Lung (tissue), 12 donors: Measurements from ENCODE around the gene HSD17B7. TPM values are rescaled to one million over a fixed set of nuclear protein-coding genes. Genes with fewer than 3 reads are reported as not detected.
"Not testable (repeated sequence)": the region's sequence is repeated elsewhere in the genome, so short reads cannot be mapped to it uniquely, and the experiment has no call there.

ENCODE experiments used
- ATAC-seq: fragments of 200-7000 bp; cut with Tn5 transposase; one replicate; pipeline ENCODE4 v1.9.1; 2020; ENCODE audit warnings: moderate number of reproducible peaks; ENCODE audit not compliant: insufficient read depth, low FRiP score
- DNase-seq, 3 donors: peaks; one replicate each; pipeline ENCODE4 v3.0.0-alpha.2; 2013 to 2017
- H3K27ac ChIP-seq, 2 donors: one replicate each; pipeline ENCODE4 v1.5.1; 2013; ENCODE audit warnings: mild to moderate bottlenecking in 2 of 2, moderate library complexity in 2 of 2, control low read depth in 1 of 2, inconsistent platforms in 1 of 2, low read depth in 1 of 2, low read length in 1 of 2
- H3K27me3 ChIP-seq, 3 donors: one replicate each; pipeline ENCODE4 v1.5.1; 2013; ENCODE audit warnings: low read length in 2 of 3; ENCODE audit not compliant: control insufficient read depth in 3 of 3, insufficient read depth in 3 of 3
- H3K36me3 ChIP-seq, 4 donors: one replicate each; pipeline ENCODE4 v1.5.1; 2013; ENCODE audit warnings: low read length in 4 of 4, mild to moderate bottlenecking in 1 of 4, moderate library complexity in 1 of 4; ENCODE audit not compliant: control insufficient read depth in 4 of 4, insufficient read depth in 4 of 4
- H3K4me1 ChIP-seq, 5 donors: one replicate each; pipeline ENCODE4 v1.5.1; 2013; ENCODE audit warnings: low read length in 5 of 5, mild to moderate bottlenecking in 2 of 5, moderate library complexity in 1 of 5; ENCODE audit not compliant: control insufficient read depth in 5 of 5, insufficient read depth in 5 of 5
- H3K4me3 ChIP-seq: one replicate; pipeline ENCODE4 v1.5.1; 2013; ENCODE audit warnings: mild to moderate bottlenecking, control low read depth, moderate library complexity
- H3K9ac ChIP-seq, 2 donors: one replicate each; pipeline ENCODE4 v1.5.1; 2013; ENCODE audit warnings: low read length in 2 of 2, control low read depth in 1 of 2; ENCODE audit not compliant: insufficient read depth in 1 of 2
- H3K9me3 ChIP-seq, 4 donors: one replicate each; pipeline ENCODE4 v1.5.1; 2013; ENCODE audit warnings: low read length in 3 of 4, mild to moderate bottlenecking in 1 of 4, moderate library complexity in 1 of 4; ENCODE audit not compliant: control insufficient read depth in 4 of 4, insufficient read depth in 3 of 4
- CTCF ChIP-seq: IDR thresholded peaks from 2 replicates; pipeline ENCODE4 v1.5.1; 2012; ENCODE audit warnings: mild to moderate bottlenecking; ENCODE audit errors: control extremely low read depth, extremely low read depth
- WGBS, 2 donors: extraction: QIAGEN DNeasy Blood & Tissue Kit; methylation state at CpG; one replicate each; pipeline ENCODE4 v1.1.7; 2013; 5-methylcytosine and 5-hydroxymethylcytosine counted together
- polyA plus RNA-seq, 2 donors: library from polyadenylated mRNA; stranded (reverse); fragments of 200-250 nt; gene quantifications; one replicate each; pipeline ENCODE4 v1.2.1, GENCODE V29; 2013
- total RNA-seq, 2 donors: library from RNA; depleted of rRNA in 1 of 2; stranded (reverse); fragments of >200 nt in 1 of 2; gene quantifications; one replicate each; pipeline ENCODE4 v1.2.1, GENCODE V29; 2014 to 2021
- donor health status: control.
- donor health status: control.
- donor health status: Bipolar disorder and iron deficiency.
- donor health status: healthy.
- donor health status: DM: yes; HTN: yes; CAD: no.

HSD17B7 gene
- total and polyA plus RNA-seq, 4 donors, result 23.4 to 53.7 (median 37.1) TPM

DNA sequence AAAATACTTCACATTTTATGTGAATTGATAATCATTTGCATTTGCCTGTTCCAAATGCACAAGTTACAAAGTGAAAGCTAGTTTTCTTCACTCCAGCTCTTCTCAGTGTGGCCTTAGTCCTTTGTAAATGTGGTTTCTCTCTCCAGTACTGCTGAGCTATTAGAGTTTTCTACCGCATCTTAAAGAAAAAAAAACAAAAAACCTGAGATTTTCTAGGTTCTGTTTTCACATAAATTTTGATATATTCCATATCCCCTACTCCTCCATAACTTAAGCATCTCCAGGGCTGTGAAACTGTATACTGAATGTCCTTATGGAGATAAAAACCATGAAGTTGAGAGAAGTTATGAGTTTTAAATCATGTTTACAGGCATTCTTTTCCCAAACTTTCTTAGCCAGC, 3.8 kb downstream of the HSD17B7 start:
- H3K27me3 ChIP-seq, H3K36me3 ChIP-seq, H3K9ac ChIP-seq, H3K9me3 ChIP-seq, H3K27ac ChIP-seq, ATAC-seq, H3K4me3 ChIP-seq, DNase-seq, H3K4me1 ChIP-seq: not testable (repeated sequence)
- 93 to 98% methylated on average over 1 of the region's 1 CpG for WGBS, 2 donors

DNA sequence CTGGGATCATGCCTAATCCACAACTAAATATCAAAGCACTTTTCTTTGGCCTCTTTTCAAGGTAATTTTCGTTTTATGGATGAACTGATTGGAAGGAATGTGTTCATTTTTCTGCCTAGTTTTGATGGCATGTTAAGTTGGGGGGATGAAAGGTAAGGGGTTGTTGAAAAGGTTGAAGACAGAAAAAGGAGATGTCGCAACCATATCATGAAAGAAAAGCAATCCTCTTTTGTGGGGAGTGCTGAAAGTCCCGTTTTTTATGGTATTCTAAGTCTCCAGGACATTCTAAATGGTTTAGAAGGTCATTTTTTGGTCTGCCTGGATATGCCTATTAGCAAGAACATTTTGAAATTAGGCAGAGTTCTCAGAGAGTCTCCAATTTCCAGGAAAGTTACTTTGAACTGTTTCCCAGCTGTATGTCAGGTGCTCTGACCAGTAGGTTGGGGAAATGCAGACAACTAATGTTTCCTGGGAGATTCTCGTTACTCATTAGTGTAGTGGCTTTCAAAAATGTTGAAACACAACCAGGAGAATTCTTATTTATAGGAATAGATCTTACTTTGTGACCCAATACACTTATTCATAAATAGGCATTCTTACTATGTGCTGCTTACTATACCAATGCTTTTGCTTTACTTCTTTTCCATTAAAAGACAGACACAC, 6.2 kb downstream of the HSD17B7 start:
- not testable (repeated sequence) for H3K4me1 ChIP-seq, H3K36me3 ChIP-seq, H3K9me3 ChIP-seq, H3K9ac ChIP-seq, ATAC-seq, DNase-seq, H3K4me3 ChIP-seq, H3K27ac ChIP-seq, H3K27me3 ChIP-seq
- WGBS, 2 donors, result 57 to 82% methylated on average over 4 of the region's 4 CpGs

DNA sequence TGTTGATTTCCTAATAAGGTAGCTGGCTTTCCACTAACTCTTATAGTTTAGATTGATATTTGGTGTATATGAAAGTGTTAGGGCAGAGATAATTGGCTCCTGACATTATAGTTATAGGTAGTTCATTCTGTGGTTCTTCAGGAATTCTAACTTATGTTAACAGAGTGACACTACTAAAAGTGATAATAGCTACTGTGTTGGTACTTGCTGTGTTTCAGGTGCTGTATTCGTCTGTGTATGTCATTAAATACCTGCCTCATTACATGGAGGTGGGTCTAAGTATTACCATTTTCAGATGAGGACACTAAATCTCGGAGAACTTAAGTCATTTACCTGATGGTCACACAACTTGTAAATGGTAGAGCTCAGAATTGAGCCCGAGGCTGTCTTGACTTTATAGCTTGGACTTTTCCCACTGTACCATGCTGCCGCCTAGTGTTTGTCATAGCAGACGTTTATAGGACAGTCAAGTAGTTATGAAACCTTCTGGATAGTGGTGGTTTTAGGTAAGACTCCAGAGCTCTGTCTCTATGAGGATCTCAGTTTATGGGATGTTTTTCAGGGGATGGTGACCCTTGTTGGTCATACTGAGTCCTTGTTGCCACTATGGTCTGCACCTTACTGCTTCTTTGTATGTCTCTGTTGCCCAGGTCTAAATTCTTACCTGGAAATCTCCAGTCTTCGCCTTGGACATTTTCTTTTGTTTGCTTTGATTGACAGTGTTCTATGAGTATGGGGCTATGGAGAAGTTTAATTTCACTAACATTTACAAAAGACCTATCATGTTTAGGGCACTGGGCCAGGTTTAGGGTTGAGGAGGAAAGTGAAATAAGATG, 9.7 kb downstream of the HSD17B7 start:
- not testable (repeated sequence) for H3K27ac ChIP-seq, H3K4me1 ChIP-seq, H3K36me3 ChIP-seq, H3K27me3 ChIP-seq, H3K9me3 ChIP-seq, H3K4me3 ChIP-seq, H3K9ac ChIP-seq
- peak; percentile 77 to 83 (median 81) for DNase-seq
- 62 to 65% methylated on average over 6 of the region's 6 CpGs for WGBS, 2 donors
- TF ChIP-seq CTCF, result peak; percentile 2
- ATAC-seq, result peak; percentile 74

DNA sequence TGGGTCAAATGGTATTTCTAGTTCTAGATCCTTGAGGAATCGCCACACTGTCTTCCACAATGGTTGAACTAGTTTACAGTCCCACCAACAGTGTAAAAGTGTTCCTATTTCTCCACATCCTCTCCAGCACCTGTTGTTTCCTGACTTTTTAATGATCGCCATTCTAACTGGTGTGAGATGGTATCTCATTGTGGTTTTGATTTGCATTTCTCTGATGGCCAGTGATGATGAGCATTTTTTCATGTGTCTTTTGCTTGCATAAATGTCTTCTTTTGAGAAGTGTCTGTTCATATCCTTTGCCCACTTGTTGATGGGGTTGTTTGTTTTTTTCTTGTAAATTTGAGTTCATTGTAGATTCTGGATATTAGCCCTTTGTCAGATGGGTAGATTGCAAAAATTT, 17.0 kb downstream of the HSD17B7 start:
- H3K36me3 ChIP-seq, DNase-seq, H3K9me3 ChIP-seq, H3K9ac ChIP-seq, H3K4me1 ChIP-seq, H3K4me3 ChIP-seq, ATAC-seq, H3K27me3 ChIP-seq, H3K27ac ChIP-seq: not testable (repeated sequence)
- WGBS, 2 donors, result 100% methylated on average over 1 of the region's 2 CpGs; no CpG with 5 or more reads in 1 of the 2 donors

- H3K27me3 ChIP-seq, H3K9me3 ChIP-seq, H3K4me3 ChIP-seq, H3K27ac ChIP-seq, ATAC-seq, H3K4me1 ChIP-seq, DNase-seq, H3K36me3 ChIP-seq, H3K9ac ChIP-seq: not testable (repeated sequence)
- WGBS, 2 donors, result 92 to 97% methylated on average over 2 of the region's 2 CpGs
These were observed 21.9 kb downstream of the HSD17B7 start for GRCh38 chr1:162812357-162812756.

- DNase-seq, H3K9ac ChIP-seq, ATAC-seq, H3K4me3 ChIP-seq, H3K4me1 ChIP-seq, H3K9me3 ChIP-seq, H3K27ac ChIP-seq, H3K36me3 ChIP-seq: not testable (repeated sequence)
- 90 to 95% methylated on average over 2 of the region's 2 CpGs for WGBS, 2 donors
- H3K27me3 ChIP-seq, result peaks cover 0 to 19% (median 19%) of the 10 kb centered on the region in 3 donors
These were observed 27.6 kb downstream of the HSD17B7 start for GRCh38 chr1:162818136-162818535.

DNA sequence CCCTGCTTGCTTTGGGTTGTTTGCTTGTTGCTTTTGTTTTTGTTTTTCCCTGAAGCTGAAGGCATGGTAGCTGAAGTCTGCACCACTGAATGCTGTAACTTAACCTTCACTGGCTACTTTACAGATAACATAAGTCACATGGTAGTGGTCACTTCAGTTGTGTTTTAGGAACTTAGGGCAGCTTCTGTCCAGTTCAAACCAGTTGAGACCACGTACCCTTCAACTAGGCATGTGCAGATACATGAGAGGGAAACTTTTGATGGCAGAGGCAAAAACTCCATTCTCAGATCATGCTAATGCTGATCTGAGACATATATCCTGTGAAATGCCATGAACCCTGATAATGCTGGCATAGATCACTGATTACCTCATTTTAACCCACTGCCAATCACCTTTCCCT, 28.2 kb downstream of the HSD17B7 start:
- 88 to 92% methylated on average over 1 of the region's 1 CpG for WGBS, 2 donors
- H3K27me3 ChIP-seq, result peaks cover 0 to 24% (median 24%) of the 10 kb centered on the region in 3 donors
- not testable (repeated sequence) for H3K4me3 ChIP-seq, H3K36me3 ChIP-seq, H3K9ac ChIP-seq, H3K4me1 ChIP-seq, ATAC-seq, DNase-seq, H3K27ac ChIP-seq, H3K9me3 ChIP-seq
